ENCODE data around the gene RBBP8.

- TF ChIP-seq POLR2A (IDR thresholded peaks at IDR 0.05; ENCODE audit: low read depth, low read length): no peak
- TF ChIP-seq, protein P1, sequence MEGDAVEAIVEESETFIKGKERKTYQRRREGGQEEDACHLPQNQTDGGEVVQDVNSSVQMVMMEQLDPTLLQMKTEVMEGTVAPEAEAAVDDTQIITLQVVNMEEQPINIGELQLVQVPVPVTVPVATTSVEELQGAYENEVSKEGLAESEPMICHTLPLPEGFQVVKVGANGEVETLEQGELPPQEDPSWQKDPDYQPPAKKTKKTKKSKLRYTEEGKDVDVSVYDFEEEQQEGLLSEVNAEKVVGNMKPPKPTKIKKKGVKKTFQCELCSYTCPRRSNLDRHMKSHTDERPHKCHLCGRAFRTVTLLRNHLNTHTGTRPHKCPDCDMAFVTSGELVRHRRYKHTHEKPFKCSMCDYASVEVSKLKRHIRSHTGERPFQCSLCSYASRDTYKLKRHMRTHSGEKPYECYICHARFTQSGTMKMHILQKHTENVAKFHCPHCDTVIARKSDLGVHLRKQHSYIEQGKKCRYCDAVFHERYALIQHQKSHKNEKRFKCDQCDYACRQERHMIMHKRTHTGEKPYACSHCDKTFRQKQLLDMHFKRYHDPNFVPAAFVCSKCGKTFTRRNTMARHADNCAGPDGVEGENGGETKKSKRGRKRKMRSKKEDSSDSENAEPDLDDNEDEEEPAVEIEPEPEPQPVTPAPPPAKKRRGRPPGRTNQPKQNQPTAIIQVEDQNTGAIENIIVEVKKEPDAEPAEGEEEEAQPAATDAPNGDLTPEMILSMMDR (IDR thresholded peaks at IDR 0.05; ENCODE audit: extremely low read depth in 1 of 2, insufficient read depth in 1 of 2, low read depth in 1 of 2, low read length in 2 of 2): no peak
- TF ChIP-seq MYC (IDR thresholded peaks at IDR 0.05; ENCODE audit: low read depth, low read length): no peak
- no peak for TF ChIP-seq JUN (IDR thresholded peaks at IDR 0.05; ENCODE audit: borderline replicate concordance, insufficient read depth, insufficient read length, low read depth)
- TF ChIP-seq MAX (IDR thresholded peaks at IDR 0.05; ENCODE audit: insufficient read depth, insufficient read length): no peak
Observed at GRCh38 chr18:22915337-22915736, 17.8 kb upstream of the RBBP8 start.
